WTC11 (cell line): ENCODE measurements around the gene ZNF512B. TPM values are rescaled to one million over a fixed set of nuclear protein-coding genes. Genes with fewer than 3 reads are reported as not detected.

Experiments
- ATAC-seq: fragments of 200-7000 bp; cut with Tn5 transposase; 2 replicates; pipeline ENCODE4 v1.10.0; 2021; ENCODE audit warnings: mild to moderate bottlenecking, moderate library complexity
- CTCF ChIA-PET: fragments of 300-600 bp; sonication (Branson Sonifier 250); formaldehyde crosslinking; loops from one replicate; lab custom pipeline; 2021; ENCODE audit warnings: antibody characterized with exemption; lab: Charles Lee
- POLR2A ChIA-PET: fragments of 350-600 bp; sonication (Branson Sonifier 250); formaldehyde crosslinking; loops from one replicate; lab custom pipeline; 2021; ENCODE audit warnings: antibody characterized with exemption; lab: Charles Lee
- DNase-seq: peaks from one replicate; pipeline ENCODE4 v3.0.0; 2021; ENCODE audit warnings: low spot score
- H3K27ac Mint-ChIP-seq: 2 replicates; pipeline ENCODE4 v1.8.0; 2021; ENCODE audit warnings: mixed read lengths
- H3K27me3 Mint-ChIP-seq: 2 replicates; pipeline ENCODE4 v1.8.0; 2021; ENCODE audit warnings: low read depth, mild to moderate bottlenecking, moderate library complexity, mixed read lengths
- H3K36me3 Mint-ChIP-seq: 2 replicates; pipeline ENCODE4 v1.8.0; 2021; ENCODE audit warnings: mixed read lengths
- H3K4me1 Mint-ChIP-seq: 2 replicates; pipeline ENCODE4 v1.8.0; 2022; ENCODE audit warnings: mixed read lengths
- H3K4me3 Mint-ChIP-seq: 2 replicates; pipeline ENCODE4 v1.8.0; 2021; ENCODE audit warnings: mild to moderate bottlenecking, moderate library complexity, mixed read lengths
- H3K9me3 Mint-ChIP-seq: 2 replicates; pipeline ENCODE4 v1.8.0; 2021; ENCODE audit warnings: mixed read lengths
- ATF2 ChIP-seq: sonication (generic); formaldehyde crosslinking; IDR thresholded peaks from 2 replicates; pipeline ENCODE4 v1.8.1; 2022; ENCODE audit warnings: low read depth, missing genetic modification reagents, borderline replicate concordance
- ATF3 ChIP-seq: sonication (generic); formaldehyde crosslinking; conservative IDR thresholded peaks from 2 replicates; pipeline ENCODE4 v1.8.1; 2022; ENCODE audit warnings: mild to moderate bottlenecking, missing genetic modification reagents
- ATF6 ChIP-seq: sonication (generic); formaldehyde crosslinking; IDR thresholded peaks from 2 replicates; pipeline ENCODE4 v1.8.1; 2023; ENCODE audit warnings: mild to moderate bottlenecking, missing genetic modification reagents
- CREM ChIP-seq: sonication (generic); formaldehyde crosslinking; IDR thresholded peaks from 2 replicates; pipeline ENCODE4 v1.8.1; 2022; ENCODE audit warnings: mild to moderate bottlenecking, missing genetic modification reagents, moderate library complexity
- ETV6 ChIP-seq: sonication (generic); formaldehyde crosslinking; IDR thresholded peaks from 2 replicates; pipeline ENCODE4 v1.8.1; 2022; ENCODE audit warnings: mild to moderate bottlenecking, missing genetic modification reagents
- FOXK1 ChIP-seq: sonication (generic); formaldehyde crosslinking; IDR thresholded peaks from 2 replicates; pipeline ENCODE4 v1.8.0; 2022; ENCODE audit warnings: mild to moderate bottlenecking, moderate library complexity, missing genetic modification reagents
- HMGXB4 ChIP-seq: sonication (generic); formaldehyde crosslinking; IDR thresholded peaks from 2 replicates; pipeline ENCODE4 v1.8.1; 2023; ENCODE audit warnings: mild to moderate bottlenecking, moderate library complexity, missing genetic modification reagents
- KAT7 ChIP-seq: sonication (generic); formaldehyde crosslinking; IDR thresholded peaks from 2 replicates; pipeline ENCODE4 v1.8.1; 2023; ENCODE audit warnings: missing genetic modification reagents, mild to moderate bottlenecking, borderline replicate concordance
- RELA ChIP-seq: sonication (generic); formaldehyde crosslinking; IDR thresholded peaks from 2 replicates; pipeline ENCODE4 v1.8.1; 2022; ENCODE audit warnings: missing genetic modification reagents, mild to moderate bottlenecking, borderline replicate concordance
- SMAD3 ChIP-seq: sonication (generic); formaldehyde crosslinking; IDR thresholded peaks from 2 replicates; pipeline ENCODE4 v1.8.0; 2022; ENCODE audit warnings: missing genetic modification reagents, mild to moderate bottlenecking, borderline replicate concordance
- ZNF416 ChIP-seq: fragments of 250-450 bp; sonication (Bioruptor Pico); IDR thresholded peaks from 2 replicates; pipeline ENCODE4 v1.9.0; 2021; ENCODE audit warnings: mild to moderate bottlenecking, inconsistent platforms
- total RNA-seq: library from RNA; stranded (reverse); gene quantifications from 3 replicates; pipeline ENCODE4 v1.2.3, GENCODE V29; 2021
- TF ChIP-seq, protein P1 (sequence below): sonication (generic); formaldehyde crosslinking; IDR thresholded peaks from 2 replicates; pipeline ENCODE4 v1.8.1; 2022; ENCODE audit warnings: mild to moderate bottlenecking, moderate library complexity, missing genetic modification reagents
- TF ChIP-seq, protein P2 (sequence below): fragments of 200-600 bp; IDR thresholded peaks from 2 replicates; pipeline ENCODE4 v1.8.0; 2022; ENCODE audit warnings: antibody characterized with exemption
- TF ChIP-seq, protein P3 (sequence below): sonication (generic); formaldehyde crosslinking; IDR thresholded peaks from 2 replicates; pipeline ENCODE4 v1.8.1; 2022; ENCODE audit warnings: mild to moderate bottlenecking, missing genetic modification reagents, moderate library complexity, borderline replicate concordance
- TF ChIP-seq, protein P4 (sequence below): sonication (generic); formaldehyde crosslinking; IDR thresholded peaks from 2 replicates; pipeline ENCODE4 v1.8.0; 2022; ENCODE audit warnings: mild to moderate bottlenecking, missing genetic modification reagents

The ZNF512B gene
- total RNA-seq, 1 experiment from 2014 or later: 23.3 TPM

- peak; percentile 58; the same call in 1 of the 2 replicates for TF ChIP-seq FOXK1 (CRISPR knock-in tag)
- peak; percentile 36; the same call in 1 of the 2 replicates for TF ChIP-seq ETV6 (CRISPR knock-in tag)
- peak; percentile 23; the same call in 1 of the 2 replicates for TF ChIP-seq HMGXB4 (CRISPR knock-in tag)
- TF ChIP-seq ATF2 (CRISPR knock-in tag): no peak
- peak; percentile 50; the same call in 1 of the 2 replicates for TF ChIP-seq CREM (CRISPR knock-in tag)
- TF ChIP-seq, protein P1, sequence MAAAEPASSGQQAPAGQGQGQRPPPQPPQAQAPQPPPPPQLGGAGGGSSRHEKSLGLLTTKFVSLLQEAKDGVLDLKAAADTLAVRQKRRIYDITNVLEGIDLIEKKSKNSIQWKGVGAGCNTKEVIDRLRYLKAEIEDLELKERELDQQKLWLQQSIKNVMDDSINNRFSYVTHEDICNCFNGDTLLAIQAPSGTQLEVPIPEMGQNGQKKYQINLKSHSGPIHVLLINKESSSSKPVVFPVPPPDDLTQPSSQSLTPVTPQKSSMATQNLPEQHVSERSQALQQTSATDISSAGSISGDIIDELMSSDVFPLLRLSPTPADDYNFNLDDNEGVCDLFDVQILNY (CRISPR knock-in tag): peak; percentile 29; the same call in 1 of the 2 replicates
- TF ChIP-seq, protein P2, sequence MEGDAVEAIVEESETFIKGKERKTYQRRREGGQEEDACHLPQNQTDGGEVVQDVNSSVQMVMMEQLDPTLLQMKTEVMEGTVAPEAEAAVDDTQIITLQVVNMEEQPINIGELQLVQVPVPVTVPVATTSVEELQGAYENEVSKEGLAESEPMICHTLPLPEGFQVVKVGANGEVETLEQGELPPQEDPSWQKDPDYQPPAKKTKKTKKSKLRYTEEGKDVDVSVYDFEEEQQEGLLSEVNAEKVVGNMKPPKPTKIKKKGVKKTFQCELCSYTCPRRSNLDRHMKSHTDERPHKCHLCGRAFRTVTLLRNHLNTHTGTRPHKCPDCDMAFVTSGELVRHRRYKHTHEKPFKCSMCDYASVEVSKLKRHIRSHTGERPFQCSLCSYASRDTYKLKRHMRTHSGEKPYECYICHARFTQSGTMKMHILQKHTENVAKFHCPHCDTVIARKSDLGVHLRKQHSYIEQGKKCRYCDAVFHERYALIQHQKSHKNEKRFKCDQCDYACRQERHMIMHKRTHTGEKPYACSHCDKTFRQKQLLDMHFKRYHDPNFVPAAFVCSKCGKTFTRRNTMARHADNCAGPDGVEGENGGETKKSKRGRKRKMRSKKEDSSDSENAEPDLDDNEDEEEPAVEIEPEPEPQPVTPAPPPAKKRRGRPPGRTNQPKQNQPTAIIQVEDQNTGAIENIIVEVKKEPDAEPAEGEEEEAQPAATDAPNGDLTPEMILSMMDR: no peak
These were observed 12.6 kb downstream of the ZNF512B start (continued) for GRCh38 chr20:63957004-63957689.

DNA sequence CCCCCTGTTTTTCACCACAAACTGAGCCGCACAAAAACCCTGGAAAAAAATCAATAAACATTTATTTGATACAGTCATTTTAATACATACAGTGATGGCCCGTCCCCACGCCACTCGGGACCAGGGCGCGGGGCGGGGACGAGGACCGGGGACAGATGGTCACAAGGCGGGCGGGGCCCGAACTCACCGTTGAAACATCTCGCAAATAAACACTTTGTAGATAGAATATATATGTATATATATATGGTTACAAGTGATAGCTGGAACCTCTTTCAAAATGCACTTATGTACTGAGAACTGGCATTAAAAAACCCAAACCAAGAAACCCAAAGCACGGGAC, 13.1 kb downstream of the ZNF512B start:
- Mint-ChIP-seq H3K4me1 (peaks cover 20% of the 10 kb centered on the region), H3K9me3 (no peaks in the 10 kb centered on the region), H3K27ac (no peak overlapping the region), H3K27me3 (no peaks in the 10 kb centered on the region), H3K36me3 (peaks cover 6% of the 10 kb centered on the region), H3K4me3 (peak overlapping the region; percentile 76)
- DNase-seq: no peak
- CTCF ChIA-PET: interaction anchor here (0.6 to 5.0 kb wide), 10 partner anchors 14 to 331 kb away, joined by 3 to 54 read pairs (median 3); partner anchors contain the start of genes ARFRP1, PRPF6, SAMD10 and ZGPAT
- ATAC-seq: no peak
- no peak for TF ChIP-seq RELA (CRISPR knock-in tag)
- POLR2A ChIA-PET: interaction anchor here (1.0 to 1.5 kb wide), 4 partner anchors 15 to 1340 kb away, joined by 3 to 4 read pairs (median 4); partner anchors contain the start of gene PRPF6

- Mint-ChIP-seq H3K36me3 (no peaks in the 10 kb centered on the region; the same call in none of the 2 replicates), H3K27ac (no peak within 1 kb of the TSS; the same call in 1 of the 2 replicates), H3K4me3 (peak within 1 kb of the TSS; percentile 79), H3K4me1 (peaks cover 20% of the 10 kb centered on the region), H3K9me3 (no peaks in the 10 kb centered on the region), H3K27me3 (no peaks in the 10 kb centered on the region)
- peak; percentile 69 for ATAC-seq
- ChIA-PET POLR2A (interaction anchor here (0.6 to 1.0 kb wide), 3 partner anchors 15 to 546 kb away, joined by 3 to 4 read pairs (median 3); partner anchors contain the start of gene PRPF6), CTCF (interaction anchor here (0.6 to 5.0 kb wide), 12 partner anchors 14 to 331 kb away, joined by 3 to 54 read pairs (median 3); partner anchors contain the start of genes ARFRP1, PRPF6, SAMD10 and ZGPAT)
- DNase-seq: peak; percentile 90
- TF ChIP-seq RELA (CRISPR knock-in tag) (peak; percentile 90), ATF6 (CRISPR knock-in tag) (no peak), ZNF416 (CRISPR knock-in tag) (no peak), KAT7 (CRISPR knock-in tag) (peak; percentile 83; the same call in 1 of the 2 replicates), CREM (CRISPR knock-in tag) (peak; percentile 33; the same call in 1 of the 2 replicates), HMGXB4 (CRISPR knock-in tag) (peak; percentile 69; the same call in 1 of the 2 replicates), ATF3 (CRISPR knock-in tag) (no peak), SMAD3 (CRISPR knock-in tag) (no peak)
- TF ChIP-seq, protein P3, sequence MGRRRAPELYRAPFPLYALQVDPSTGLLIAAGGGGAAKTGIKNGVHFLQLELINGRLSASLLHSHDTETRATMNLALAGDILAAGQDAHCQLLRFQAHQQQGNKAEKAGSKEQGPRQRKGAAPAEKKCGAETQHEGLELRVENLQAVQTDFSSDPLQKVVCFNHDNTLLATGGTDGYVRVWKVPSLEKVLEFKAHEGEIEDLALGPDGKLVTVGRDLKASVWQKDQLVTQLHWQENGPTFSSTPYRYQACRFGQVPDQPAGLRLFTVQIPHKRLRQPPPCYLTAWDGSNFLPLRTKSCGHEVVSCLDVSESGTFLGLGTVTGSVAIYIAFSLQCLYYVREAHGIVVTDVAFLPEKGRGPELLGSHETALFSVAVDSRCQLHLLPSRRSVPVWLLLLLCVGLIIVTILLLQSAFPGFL (CRISPR knock-in tag): peak; percentile 69; the same call in 1 of the 2 replicates
- TF ChIP-seq, protein P4, sequence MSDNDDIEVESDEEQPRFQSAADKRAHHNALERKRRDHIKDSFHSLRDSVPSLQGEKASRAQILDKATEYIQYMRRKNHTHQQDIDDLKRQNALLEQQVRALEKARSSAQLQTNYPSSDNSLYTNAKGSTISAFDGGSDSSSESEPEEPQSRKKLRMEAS (CRISPR knock-in tag): peak; percentile 89
These were observed 13.7 kb downstream of the ZNF512B start, which contains the start of gene UCKL1 for GRCh38 chr20:63955827-63956663. Gene UCKL1 (minus strand): TSS chr20:63956416. CDS start chr20:63956372, 44 bp downstream.
